Stimulated activated CD4-positive, alpha-beta T cell treated with anti-CD3 and anti-CD28 coated beads, Interleukin-1b, Interleukin-23, amount 100 ng/mL, for 1 hour (primary cell): ENCODE data around the gene SASH1.

Experiments used
- DNase-seq, 2 donors: peaks; one replicate each; pipeline ENCODE4 v3.0.0-alpha.2; 2020; ENCODE audit warnings: low read depth in 2 of 2

The SASH1 gene

GRCh38 chr6:148432462-148433195 lies 90.0 kb downstream of the SASH1 start:
- DNase-seq = no peak

- no peak for DNase-seq
Measured at GRCh38 chr6:148435386-148435785, 92.7 kb downstream of the SASH1 start.

- no peak for DNase-seq
Measured at GRCh38 chr6:148436466-148436865, 93.8 kb downstream of the SASH1 start.

- no peak for DNase-seq
Measured at GRCh38 chr6:148438632-148439031, 96.0 kb downstream of the SASH1 start.

GRCh38 chr6:148440016-148440415 lies 97.4 kb downstream of the SASH1 start:
- DNase-seq = no peak

- DNase-seq = no peak
Measured at GRCh38 chr6:148440877-148441453, 98.3 kb downstream of the SASH1 start.

GRCh38 chr6:148441454-148441911 lies 98.8 kb downstream of the SASH1 start:
- no peak for DNase-seq

GRCh38 chr6:148443798-148444560 lies 101.3 kb downstream of the SASH1 start:
- DNase-seq = no peak

- DNase-seq = no peak
Measured at GRCh38 chr6:148445116-148445515, 102.5 kb downstream of the SASH1 start.

GRCh38 chr6:148445620-148446019 lies 103.0 kb downstream of the SASH1 start:
- no peak for DNase-seq

GRCh38 chr6:148446681-148447080 lies 104.0 kb downstream of the SASH1 start:
- DNase-seq = no peak

- DNase-seq = no peak
Measured at GRCh38 chr6:148447521-148448230, 105.0 kb downstream of the SASH1 start.

- no peak for DNase-seq
Measured at GRCh38 chr6:148448369-148449012, 105.9 kb downstream of the SASH1 start.

- DNase-seq = no peak
Measured at GRCh38 chr6:148450866-148451265, 108.2 kb downstream of the SASH1 start.

GRCh38 chr6:148451690-148452089 lies 109.1 kb downstream of the SASH1 start:
- DNase-seq = no peak

- DNase-seq = no peak
Measured at GRCh38 chr6:148452876-148453275, 110.2 kb downstream of the SASH1 start.

- DNase-seq = no peak
Measured at GRCh38 chr6:148453906-148454305, 111.3 kb downstream of the SASH1 start.

GRCh38 chr6:148455225-148455624 lies 112.6 kb downstream of the SASH1 start:
- no peak for DNase-seq

GRCh38 chr6:148455674-148456558 lies 113.3 kb downstream of the SASH1 start:
- DNase-seq = no peak

- no peak for DNase-seq
Measured at GRCh38 chr6:148457137-148457842, 114.7 kb downstream of the SASH1 start.
